NCI-H2196 treated with DMSO at 0.1 percent for 48 hours (cell line): ENCODE data around the gene ADAM30.

Experiments used
- DNase-seq: peaks from one replicate; lab custom pipeline; 2025; ENCODE audit not compliant: unreplicated experiment; lab: John Stamatoyannopoulos, UW

Gene ADAM30

GRCh38 chr1:119909890-119910596, 13.7 kb upstream of the ADAM30 start:
- DNase-seq: no peak

- DNase-seq: no peak
These were observed 12.3 kb upstream of the ADAM30 start for GRCh38 chr1:119908661-119909060.

GRCh38 chr1:119906927-119907652, 10.8 kb upstream of the ADAM30 start:
- no peak for DNase-seq

- DNase-seq: no peak
These were observed 7.1 kb upstream of the ADAM30 start for GRCh38 chr1:119903443-119903835.

GRCh38 chr1:119902775-119903442, 6.6 kb upstream of the ADAM30 start:
- DNase-seq: no peak

GRCh38 chr1:119898981-119899720, 2.8 kb upstream of the ADAM30 start:
- DNase-seq: no peak

- no peak for DNase-seq
These were observed 2.2 kb upstream of the ADAM30 start for GRCh38 chr1:119898530-119898929.

- no peak for DNase-seq
These were observed 1.2 kb downstream of the ADAM30 start for GRCh38 chr1:119895102-119895501.

- no peak for DNase-seq
These were observed 2.3 kb downstream of the ADAM30 start for GRCh38 chr1:119893827-119894700.

- DNase-seq: no peak
These were observed 3.0 kb downstream of the ADAM30 start for GRCh38 chr1:119893238-119893791.

- no peak for DNase-seq
These were observed 4.9 kb downstream of the ADAM30 start for GRCh38 chr1:119891386-119891785.

GRCh38 chr1:119888476-119888875, 7.8 kb downstream of the ADAM30 start:
- DNase-seq: no peak

- no peak for DNase-seq
These were observed 8.9 kb downstream of the ADAM30 start for GRCh38 chr1:119887427-119887826.

- no peak for DNase-seq
These were observed 10.2 kb downstream of the ADAM30 start for GRCh38 chr1:119885903-119886783.

- DNase-seq: no peak
These were observed 11.6 kb downstream of the ADAM30 start for GRCh38 chr1:119884711-119885110.

GRCh38 chr1:119883826-119884225, 12.5 kb downstream of the ADAM30 start:
- no peak for DNase-seq

GRCh38 chr1:119882132-119883049, 13.9 kb downstream of the ADAM30 start:
- no peak for DNase-seq
